VCaP (cell line): Measurements from ENCODE around the gene RBM28.

Experiments
- H3K27ac ChIP-seq: fragments of 450-650 bp; 2 replicates; pipeline ENCODE4 v1.5.1; 2017
- CTCF ChIP-seq: fragments of 450-650 bp; conservative IDR thresholded peaks from 2 replicates; pipeline ENCODE4 v1.5.1; 2017; ENCODE audit warnings: mild to moderate bottlenecking, moderate library complexity

The RBM28 gene

GRCh38 chr7:128360359-128360678 lies 16.6 kb upstream of the RBM28 start:
- no peak overlapping the region for H3K27ac ChIP-seq
- TF ChIP-seq CTCF = no peak

- no peak for TF ChIP-seq CTCF
- no peak overlapping the region for H3K27ac ChIP-seq
Measured at GRCh38 chr7:128359939-128360338, 16.2 kb upstream of the RBM28 start.

- no peak overlapping the region for H3K27ac ChIP-seq
- TF ChIP-seq CTCF = no peak
Measured at GRCh38 chr7:128359336-128359735, 15.6 kb upstream of the RBM28 start.

GRCh38 chr7:128358233-128358632 lies 14.5 kb upstream of the RBM28 start:
- H3K27ac ChIP-seq = no peak overlapping the region
- no peak for TF ChIP-seq CTCF

GRCh38 chr7:128357217-128357613 lies 13.5 kb upstream of the RBM28 start:
- H3K27ac ChIP-seq = peak overlapping the region; percentile 31
- TF ChIP-seq CTCF = no peak

GRCh38 chr7:128356546-128357216 lies 13.0 kb upstream of the RBM28 start:
- no peak for TF ChIP-seq CTCF
- peak overlapping the region; percentile 31 for H3K27ac ChIP-seq

- TF ChIP-seq CTCF = no peak
Measured at GRCh38 chr7:128353610-128354009, 9.9 kb upstream of the RBM28 start.

More at GRCh38 chr7:128353610-128354009, 9.9 kb upstream of the RBM28 start:
- no peak overlapping the region for H3K27ac ChIP-seq
